ENCODE results near the gene FAM162A.

FAM162A gene

GRCh38 chr3:122405015-122405414 is 21.0 kb downstream of the FAM162A start:
- no peaks in the 10 kb centered on the region for H3K27me3 ChIP-seq (ENCODE audit: control insufficient read depth in 3 of 3, insufficient read depth in 3 of 3, low read depth in 1 of 3, low read length in 3 of 3)
- H2BK5ac ChIP-seq (ENCODE audit: low read length) = no peak overlapping the region
- WGBS, 2 donors (ENCODE audit: extremely low coverage in 2 of 2, insufficient read length in 2 of 2, insufficient replicate concordance in 1 of 2) = no CpG with 5 or more reads among the region's 3 CpGs
- no peak overlapping the region for H3K4me3 ChIP-seq (ENCODE audit: low read length in 2 of 2)
- H3K14ac ChIP-seq (ENCODE audit: low read length) = no peak overlapping the region
- no peak overlapping the region for H2BK12ac ChIP-seq (ENCODE audit: low read length)
- H3K9ac ChIP-seq (ENCODE audit: low read depth, low read length, poor library complexity) = no peak overlapping the region
- no peak overlapping the region for H2AFZ ChIP-seq (ENCODE audit: low read length)
- no peak overlapping the region for H3K4ac ChIP-seq (ENCODE audit: low read length)
- H2AK5ac ChIP-seq (ENCODE audit: low read depth, low read length) = no peak overlapping the region
- H4K8ac ChIP-seq (ENCODE audit: low read depth, low read length) = no peak overlapping the region
- H3K9me3 ChIP-seq (replicated peaks in 1 of 2; ENCODE audit: control insufficient read depth in 2 of 2, insufficient read depth in 1 of 2, low read depth in 1 of 2, low read length in 2 of 2) = no peaks in the 10 kb centered on the region
- H2BK120ac ChIP-seq (ENCODE audit: low read depth, low read length) = no peak overlapping the region
- H4K91ac ChIP-seq (ENCODE audit: low read depth, low read length, poor library complexity) = no peak overlapping the region
- H3K79me1 ChIP-seq (ENCODE audit: low read depth, low read length) = no peaks in the 10 kb centered on the region
- peaks cover 0 to 3% of the 10 kb centered on the region in 2 donors for H3K4me1 ChIP-seq (ENCODE audit: control insufficient read depth in 2 of 2, insufficient read depth in 1 of 2, low read depth in 1 of 2, low read length in 2 of 2)
- H3K27ac ChIP-seq (replicated peaks; ENCODE audit: low read length) = no peak overlapping the region
- DNase-seq (ENCODE audit: low spot score) = no peak
- no peak overlapping the region for H2BK15ac ChIP-seq (ENCODE audit: low read length)
- no peak overlapping the region for H3K4me2 ChIP-seq (ENCODE audit: insufficient read depth, low read length, poor library complexity, severe bottlenecking)
- no peak overlapping the region for H3K23ac ChIP-seq (ENCODE audit: low read depth, low read length, poor library complexity)
- no peak overlapping the region for H3K18ac ChIP-seq (ENCODE audit: low read length)
- peaks cover 0 to 35% of the 10 kb centered on the region in 2 donors for H3K36me3 ChIP-seq (replicated peaks in 1 of 2; ENCODE audit: control insufficient read depth in 2 of 2, insufficient read depth in 2 of 2, low read length in 2 of 2)

- Histone ChIP-seq H3K4me2 (ENCODE audit: insufficient read depth, low read length, poor library complexity, severe bottlenecking) (no peak overlapping the region), H2BK12ac (ENCODE audit: low read length) (no peak overlapping the region), H3K18ac (ENCODE audit: low read length) (no peak overlapping the region), H3K9me3 (replicated peaks in 1 of 2; ENCODE audit: control insufficient read depth in 2 of 2, insufficient read depth in 1 of 2, low read depth in 1 of 2, low read length in 2 of 2) (no peaks in the 10 kb centered on the region), H2BK15ac (ENCODE audit: low read length) (no peak overlapping the region), H2BK120ac (ENCODE audit: low read depth, low read length) (no peak overlapping the region), H2AK5ac (ENCODE audit: low read depth, low read length) (no peak overlapping the region), H3K4ac (ENCODE audit: low read length) (no peak overlapping the region), H2BK5ac (ENCODE audit: low read length) (no peak overlapping the region), H3K4me3 (ENCODE audit: low read length in 2 of 2) (no peak overlapping the region), H3K23ac (ENCODE audit: low read depth, low read length, poor library complexity) (no peak overlapping the region), H3K9ac (ENCODE audit: low read depth, low read length, poor library complexity) (no peak overlapping the region), H3K79me1 (ENCODE audit: low read depth, low read length) (no peaks in the 10 kb centered on the region), H3K14ac (ENCODE audit: low read length) (no peak overlapping the region), H3K27me3 (ENCODE audit: control insufficient read depth in 3 of 3, insufficient read depth in 3 of 3, low read depth in 1 of 3, low read length in 3 of 3) (no peaks in the 10 kb centered on the region), H3K36me3 (replicated peaks in 1 of 2; ENCODE audit: control insufficient read depth in 2 of 2, insufficient read depth in 2 of 2, low read length in 2 of 2) (peaks cover 0 to 47% of the 10 kb centered on the region in 2 donors), H3K27ac (replicated peaks; ENCODE audit: low read length) (no peak overlapping the region), H2AFZ (ENCODE audit: low read length) (no peak overlapping the region), H4K8ac (ENCODE audit: low read depth, low read length) (no peak overlapping the region), H4K91ac (ENCODE audit: low read depth, low read length, poor library complexity) (no peak overlapping the region), H3K4me1 (ENCODE audit: control insufficient read depth in 2 of 2, insufficient read depth in 1 of 2, low read depth in 1 of 2, low read length in 2 of 2) (peaks cover 0 to 3% of the 10 kb centered on the region in 2 donors)
- no CpG with 5 or more reads among the region's 4 CpGs for WGBS, 2 donors (ENCODE audit: extremely low coverage in 2 of 2, insufficient read length in 2 of 2, insufficient replicate concordance in 1 of 2)
- no peak for DNase-seq (ENCODE audit: low spot score)
Measured at GRCh38 chr3:122406198-122406597, 22.2 kb downstream of the FAM162A start.

- no CpG with 5 or more reads among the region's 1 CpG for WGBS, 2 donors (ENCODE audit: extremely low coverage in 2 of 2, insufficient read length in 2 of 2, insufficient replicate concordance in 1 of 2)
- H3K14ac ChIP-seq (ENCODE audit: low read length) = no peak overlapping the region
- peaks cover 0 to 3% of the 10 kb centered on the region in 2 donors for H3K4me1 ChIP-seq (ENCODE audit: control insufficient read depth in 2 of 2, insufficient read depth in 1 of 2, low read depth in 1 of 2, low read length in 2 of 2)
Measured at GRCh38 chr3:122407946-122408345, 24.0 kb downstream of the FAM162A start.

GRCh38 chr3:122409446-122409845 is 25.5 kb downstream of the FAM162A start:
- H3K23ac ChIP-seq (ENCODE audit: low read depth, low read length, poor library complexity) = no peak overlapping the region
- H3K4ac ChIP-seq (ENCODE audit: low read length) = no peak overlapping the region
- WGBS, 2 donors (ENCODE audit: extremely low coverage in 2 of 2, insufficient read length in 2 of 2, insufficient replicate concordance in 1 of 2) = no CpG with 5 or more reads among the region's 6 CpGs
- no peak overlapping the region for H2BK120ac ChIP-seq (ENCODE audit: low read depth, low read length)
- H3K4me3 ChIP-seq (ENCODE audit: low read length in 2 of 2) = no peak overlapping the region
- H2BK12ac ChIP-seq (ENCODE audit: low read length) = no peak overlapping the region
- no peak overlapping the region for H3K18ac ChIP-seq (ENCODE audit: low read length)
- H2AK5ac ChIP-seq (ENCODE audit: low read depth, low read length) = no peak overlapping the region
- no peak overlapping the region for H3K4me2 ChIP-seq (ENCODE audit: insufficient read depth, low read length, poor library complexity, severe bottlenecking)
- no peak for DNase-seq (ENCODE audit: low spot score)
- no peaks in the 10 kb centered on the region for H3K9me3 ChIP-seq (replicated peaks in 1 of 2; ENCODE audit: control insufficient read depth in 2 of 2, insufficient read depth in 1 of 2, low read depth in 1 of 2, low read length in 2 of 2)
- peaks cover 1 to 3% of the 10 kb centered on the region in 2 donors for H3K4me1 ChIP-seq (ENCODE audit: control insufficient read depth in 2 of 2, insufficient read depth in 1 of 2, low read depth in 1 of 2, low read length in 2 of 2)
- no peak overlapping the region for H2BK15ac ChIP-seq (ENCODE audit: low read length)
- H3K36me3 ChIP-seq (replicated peaks in 1 of 2; ENCODE audit: control insufficient read depth in 2 of 2, insufficient read depth in 2 of 2, low read length in 2 of 2) = peaks cover 0 to 64% of the 10 kb centered on the region in 2 donors
- H3K27me3 ChIP-seq (ENCODE audit: control insufficient read depth in 3 of 3, insufficient read depth in 3 of 3, low read depth in 1 of 3, low read length in 3 of 3) = no peaks in the 10 kb centered on the region
- H2AFZ ChIP-seq (ENCODE audit: low read length) = no peak overlapping the region
- H3K79me1 ChIP-seq (ENCODE audit: low read depth, low read length) = no peaks in the 10 kb centered on the region
- H4K8ac ChIP-seq (ENCODE audit: low read depth, low read length) = no peak overlapping the region
- H3K14ac ChIP-seq (ENCODE audit: low read length) = no peak overlapping the region
- no peak overlapping the region for H3K9ac ChIP-seq (ENCODE audit: low read depth, low read length, poor library complexity)
- no peak overlapping the region for H4K91ac ChIP-seq (ENCODE audit: low read depth, low read length, poor library complexity)
- no peak overlapping the region for H3K27ac ChIP-seq (replicated peaks; ENCODE audit: low read length)
- no peak overlapping the region for H2BK5ac ChIP-seq (ENCODE audit: low read length)

More at GRCh38 chr3:122407946-122408345, 24.0 kb downstream of the FAM162A start:
- Histone ChIP-seq H3K9me3 (replicated peaks in 1 of 2; ENCODE audit: control insufficient read depth in 2 of 2, insufficient read depth in 1 of 2, low read depth in 1 of 2, low read length in 2 of 2) (no peaks in the 10 kb centered on the region), H4K8ac (ENCODE audit: low read depth, low read length) (no peak overlapping the region), H3K4ac (ENCODE audit: low read length) (no peak overlapping the region), H2AFZ (ENCODE audit: low read length) (no peak overlapping the region), H3K36me3 (replicated peaks in 1 of 2; ENCODE audit: control insufficient read depth in 2 of 2, insufficient read depth in 2 of 2, low read length in 2 of 2) (peaks cover 0 to 58% of the 10 kb centered on the region in 2 donors), H3K4me2 (ENCODE audit: insufficient read depth, low read length, poor library complexity, severe bottlenecking) (no peak overlapping the region), H3K27me3 (ENCODE audit: control insufficient read depth in 3 of 3, insufficient read depth in 3 of 3, low read depth in 1 of 3, low read length in 3 of 3) (no peaks in the 10 kb centered on the region), H3K4me3 (ENCODE audit: low read length in 2 of 2) (no peak overlapping the region), H3K23ac (ENCODE audit: low read depth, low read length, poor library complexity) (no peak overlapping the region), H3K79me1 (ENCODE audit: low read depth, low read length) (no peaks in the 10 kb centered on the region), H2BK120ac (ENCODE audit: low read depth, low read length) (no peak overlapping the region), H2BK12ac (ENCODE audit: low read length) (no peak overlapping the region), H4K91ac (ENCODE audit: low read depth, low read length, poor library complexity) (no peak overlapping the region), H2BK15ac (ENCODE audit: low read length) (no peak overlapping the region), H3K9ac (ENCODE audit: low read depth, low read length, poor library complexity) (no peak overlapping the region), H2AK5ac (ENCODE audit: low read depth, low read length) (no peak overlapping the region), H3K27ac (replicated peaks; ENCODE audit: low read length) (no peak overlapping the region), H2BK5ac (ENCODE audit: low read length) (no peak overlapping the region), H3K18ac (ENCODE audit: low read length) (no peak overlapping the region)
- no peak for DNase-seq (ENCODE audit: low spot score)

Measured in neuronal stem cell (in vitro differentiated cells).